K562 (cell line): Measurements from ENCODE around the gene TMC1. TPM values are rescaled to one million over a fixed set of nuclear protein-coding genes. Genes with fewer than 3 reads are reported as not detected.

Experiments used
- ATAC-seq: fragments of 200-7000 bp; cut with Tn5 transposase; 3 replicates; pipeline ENCODE4 v1.9.1; 2020; ENCODE audit warnings: moderate library complexity
- BruUV-seq: library from RNA; stranded (reverse); fragments of 400-500 nt; replicated peaks from 2 replicates; lab custom pipeline; 2021; lab: Mats Ljungman, UMichigan
- CTCF ChIA-PET: fragments of 300-600 bp; formaldehyde crosslinking; extraction: SDS; loops from one replicate; lab custom pipeline; 2021; ENCODE audit warnings: low intra/inter-chr PET ratio; lab: Yijun Ruan, JAX
- POLR2A ChIA-PET: fragments of 300-600, 350-650 bp; sonication (Branson Sonifier 250); formaldehyde crosslinking; extraction: SDS; loops from one replicate; lab custom pipeline; 2021; ENCODE audit warnings: antibody characterized with exemption, inconsistent platforms; lab: Yijun Ruan, JAX
- DNase-seq, 4 experiments: peaks; one replicate each; pipeline versions ENCODE4 v3.0.0 to v3.0.0-alpha.2; 2011 to 2018; ENCODE audit warnings: low spot score in 3 of 4, mixed read lengths in 3 of 4; ENCODE audit errors: extremely low read depth in 1 of 4
- FAIRE-seq: peaks from 2 replicates; lab custom pipeline; 2011; peaks lifted over from hg19 to GRCh38; lab: Jason Lieb, UNC
- H2AFZ ChIP-seq: 2 replicates; pipeline ENCODE4 v1.6.0; 2011; ENCODE audit warnings: low read depth, low read length, control low read depth, inconsistent platforms
- H3K27ac ChIP-seq: fragments of 200-600 bp; 3 replicates; pipeline ENCODE4 v1.8.0; 2011; ENCODE audit warnings: low read depth, mild to moderate bottlenecking, control low read depth, inconsistent platforms, low read length, moderate library complexity, mixed read lengths; ENCODE audit errors: extremely low read depth
- H3K27me3 ChIP-seq, 2 experiments: fragments of 300-600 bp in 1 of 2; 2 replicates in 1 of 2; 3 replicates in 1 of 2; pipeline versions ENCODE4 v1.6.0 to v1.8.0; 2011; ENCODE audit warnings: inconsistent platforms in 2 of 2, low read length in 2 of 2, mild to moderate bottlenecking in 1 of 2, mixed read lengths in 1 of 2, moderate library complexity in 1 of 2; ENCODE audit not compliant: control insufficient read depth in 2 of 2, insufficient read depth in 2 of 2
- H3K36me3 ChIP-seq: fragments of 300-600 bp; 3 replicates; pipeline ENCODE4 v1.8.0; 2011; ENCODE audit warnings: mild to moderate bottlenecking, low read length, inconsistent platforms; ENCODE audit not compliant: control insufficient read depth, insufficient read depth
- H3K4me1 ChIP-seq, 2 experiments: fragments of 200-600 bp in 1 of 2; replicated peaks in 1 of 2; 2 replicates in 1 of 2; 3 replicates in 1 of 2; pipeline versions ENCODE4 v1.5.1 to v1.8.0; 2011; ENCODE audit warnings: inconsistent platforms in 2 of 2, low read length in 2 of 2, mild to moderate bottlenecking in 1 of 2, mixed read lengths in 1 of 2, moderate library complexity in 1 of 2; ENCODE audit not compliant: control insufficient read depth in 2 of 2, insufficient read depth in 2 of 2
- H3K4me2 ChIP-seq: 2 replicates; pipeline ENCODE4 v1.6.1; 2011; ENCODE audit warnings: low read length, control low read depth, inconsistent platforms, mixed read lengths; ENCODE audit not compliant: insufficient read depth
- H3K4me3 ChIP-seq: fragments of 200-600 bp; sonication (generic), shearing (Covaris generic); 2 replicates; pipeline ENCODE4 v1.5.1; 2016; ENCODE audit warnings: control low read depth, inconsistent platforms
- H3K79me2 ChIP-seq: fragments of 200-600 bp; 3 replicates; pipeline ENCODE4 v1.8.0; 2011; ENCODE audit warnings: low read length, inconsistent platforms; ENCODE audit not compliant: control insufficient read depth, insufficient read depth
- H3K9ac ChIP-seq, 2 experiments: 2 replicates each; pipeline versions ENCODE4 v1.6.0 to v1.6.1; 2011; ENCODE audit warnings: low read depth in 2 of 2, low read length in 2 of 2, control low read depth in 1 of 2, inconsistent platforms in 1 of 2, mild to moderate bottlenecking in 1 of 2, mixed read lengths in 1 of 2; ENCODE audit not compliant: insufficient read depth in 1 of 2
- H3K9me1 ChIP-seq: one replicate; pipeline ENCODE4 v1.6.0; 2011; ENCODE audit warnings: inconsistent platforms, mild to moderate bottlenecking, low read length, moderate library complexity; ENCODE audit not compliant: control insufficient read depth, insufficient read depth
- H3K9me3 ChIP-seq: replicated peaks from 2 replicates; pipeline ENCODE4 v1.5.1; 2011; ENCODE audit warnings: low read depth, low read length, inconsistent platforms; ENCODE audit not compliant: control insufficient read depth, insufficient read depth
- H4K20me1 ChIP-seq: replicated peaks from 2 replicates; pipeline ENCODE4 v1.6.1; 2011; ENCODE audit warnings: low read length, inconsistent platforms, mixed read lengths; ENCODE audit not compliant: control insufficient read depth, insufficient read depth
- ATF3 ChIP-seq, 2 experiments: fragments of 450-650 bp in 1 of 2; sonication (generic) in 1 of 2; formaldehyde crosslinking in 1 of 2; IDR thresholded peaks in 1 of 2; conservative IDR thresholded peaks in 1 of 2; 2 replicates each; pipeline versions ENCODE4 v1.6.1 to v1.8.1; 2016 to 2023; ENCODE audit warnings: mild to moderate bottlenecking in 2 of 2, moderate library complexity in 2 of 2, inconsistent platforms in 1 of 2, missing genetic modification reagents in 1 of 2
- GMEB1 ChIP-seq: fragments of 250-450 bp; sonication (Bioruptor Pico); IDR thresholded peaks from 2 replicates; pipeline ENCODE4 v1.4.0; 2020; ENCODE audit warnings: mild to moderate bottlenecking
- OTX1 ChIP-seq: fragments of 450-650 bp; formaldehyde crosslinking; IDR thresholded peaks from 2 replicates; pipeline ENCODE4 v1.4.0; 2022; ENCODE audit warnings: mild to moderate bottlenecking
- PATZ1 ChIP-seq: fragments of 250-450 bp; sonication (Bioruptor Pico); IDR thresholded peaks from 2 replicates; pipeline ENCODE4 v1.5.0; 2020; ENCODE audit warnings: mild to moderate bottlenecking, borderline replicate concordance
- PHF8 ChIP-seq: fragments of 200-600 bp; sonication (generic); IDR thresholded peaks from 2 replicates; pipeline ENCODE4 v1.6.1; 2012; ENCODE audit warnings: mixed run types, mild to moderate bottlenecking, inconsistent platforms, low read length, moderate library complexity, borderline replicate concordance
- PML ChIP-seq: IDR thresholded peaks from 2 replicates; pipeline ENCODE4 v1.6.1; 2012; ENCODE audit warnings: low read length, inconsistent platforms
- TOE1 ChIP-seq, 2 experiments: fragments of 450-650 bp in 1 of 2; sonication (generic) in 1 of 2; formaldehyde crosslinking in 1 of 2; IDR thresholded peaks; 2 replicates each; pipeline versions ENCODE4 v1.7.1 to v1.8.0; 2016 to 2022; ENCODE audit warnings: borderline replicate concordance in 2 of 2, mild to moderate bottlenecking in 2 of 2, antibody characterized with exemption in 1 of 2, inconsistent platforms in 1 of 2, low read depth in 1 of 2, missing genetic modification reagents in 1 of 2, moderate library complexity in 1 of 2
- XRCC4 ChIP-seq: IDR thresholded peaks from one replicate; pipeline ENCODE4 v1.6.1; 2011; ENCODE audit not compliant: insufficient read depth, insufficient read length; ENCODE audit errors: extremely low read depth
- ZNF436 ChIP-seq: fragments of 250-450, 450-650 bp; sonication (Bioruptor Pico); formaldehyde crosslinking; IDR thresholded peaks from 2 replicates; pipeline ENCODE4 v1.7.0; 2020; ENCODE audit warnings: mild to moderate bottlenecking
- ZNF507 ChIP-seq: conservative IDR thresholded peaks from 2 replicates; pipeline ENCODE4 v1.6.1; 2017; ENCODE audit warnings: missing genetic modification characterization, missing compliant biosample characterization
- ZSCAN29 ChIP-seq: fragments of 450-650 bp; IDR thresholded peaks from 2 replicates; pipeline ENCODE4 v1.6.1; 2017
- WGBS: fragments of 100-300 bp; shearing (Covaris generic); methylation state at CpG from one replicate; pipeline ENCODE4 v1.1.6; 2016; ENCODE audit warnings: low coverage, mixed read lengths; ENCODE audit not compliant: insufficient coverage; ENCODE audit errors: missing lambda C conversion rate; 5-methylcytosine and 5-hydroxymethylcytosine counted together
- in situ Hi-C: fragments of 300-500 bp; cut with MboI; formaldehyde crosslinking; loops from 4 replicates; pipeline ENCODE4 v1.15.0; 2018; ENCODE audit warnings: inconsistent platforms, mixed read lengths
- intact Hi-C: fragments of 100-400 bp; cut with micrococcal nuclease; formaldehyde crosslinking; loops from 2 replicates; pipeline ENCODE4 v1.14.2; 2022
- polyA plus RNA-seq, 8 experiments: library from polyadenylated mRNA; depleted of rRNA in 4 of 8; stranded (reverse) in 5 of 8; unstranded in 3 of 8; fragments of >200 nt; fragmentation: Nextera tagmentation in 2 of 8; fragmentation: Illumina TruSeq in 1 of 8; extraction: Ambion mirVana in 2 of 8; extraction: Trizol in 1 of 8; gene quantifications; 2 replicates each; pipeline versions ENCODE4 v1.2.1 to v1.2.3, GENCODE V29; 2011 to 2014; ENCODE audit warnings: inconsistent platforms in 1 of 8, missing spikeins in 1 of 8
- total RNA-seq, 7 experiments: library from RNA; depleted of rRNA in 6 of 7; stranded (reverse); fragments of >200 nt in 6 of 7; fragmentation: Illumina TruSeq in 2 of 7; extraction: Trizol in 2 of 7; gene quantifications; 2 replicates each; pipeline versions ENCODE4 v1.2.1 to v1.2.3, GENCODE V29; 2011 to 2021; ENCODE audit warnings: low replicate concordance in 1 of 7
- TF ChIP-seq, protein P1 (sequence below): fragments of 450-650 bp; IDR thresholded peaks from 2 replicates; pipeline ENCODE4 v1.6.1; 2016

Gene TMC1
- total and polyA plus RNA-seq, 9 of the 15 experiments (the other 6 are each of a cell fraction or from before 2014, with no cell fraction given) = 0.10 to 0.15 TPM; not detected in 7

DNA sequence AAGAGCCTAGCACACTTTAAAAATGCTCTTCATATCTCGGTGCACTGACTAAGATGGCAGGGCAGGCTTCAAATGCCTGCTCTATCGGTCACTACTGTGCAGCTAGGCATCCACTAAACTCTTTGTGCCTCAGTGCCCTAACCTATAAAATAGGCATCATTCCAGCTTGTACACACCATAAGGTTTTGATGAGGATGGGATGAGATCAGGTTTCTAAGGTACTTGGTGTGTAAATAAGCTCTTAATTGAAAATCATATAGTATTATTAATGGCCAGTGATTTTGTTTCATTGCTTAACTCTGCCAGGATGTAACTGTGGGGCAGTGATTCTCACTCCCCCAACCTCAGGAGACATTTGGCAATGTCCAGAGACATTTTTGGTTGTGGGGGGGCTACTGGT lies 352.9 kb downstream of the TMC1 start:
- WGBS = 78% methylated on average over 2 of the region's 2 CpGs
- no peaks in the 10 kb centered on the region for H3K36me3 ChIP-seq
- in situ Hi-C loops = no loop called here
- ChIA-PET CTCF (no interaction called here), POLR2A (no interaction called here)
- H3K27me3 ChIP-seq = no peaks in the 10 kb centered on the region
- no peak overlapping the region for H3K27ac ChIP-seq
- H3K4me2 ChIP-seq = no peak overlapping the region
- H3K9me3 ChIP-seq = no peaks in the 10 kb centered on the region
- FAIRE-seq (no peak), ATAC-seq (no peak), DNase-seq (no peak)
- H3K4me3 ChIP-seq = no peak overlapping the region
- no peaks in the 10 kb centered on the region for H3K9me1 ChIP-seq
- no peak overlapping the region for H3K9ac ChIP-seq
- BruUV-seq = no TSS peak
- no peaks in the 10 kb centered on the region for H3K79me2 ChIP-seq
- H2AFZ ChIP-seq = peak overlapping the region; percentile 63; the same call in 1 of the 2 replicates
- intact Hi-C loops = loop anchor here (5.0 kb wide), 1 partner anchor 328 kb away; no protein-coding TSS in a partner anchor
- no peaks in the 10 kb centered on the region; a peak in 1 of 5 replicates for H3K4me1 ChIP-seq
- H4K20me1 ChIP-seq = no peaks in the 10 kb centered on the region
- TF ChIP-seq PML (no peak), PHF8 (no peak), ZNF436 (no peak), OTX1 (CRISPR knock-in tag) (no peak), PATZ1 (no peak), ZSCAN29 (no peak), ATF3 (IDR thresholded peaks at IDR 0.05) (no peak), ATF3 (CRISPR knock-in tag; conservative IDR thresholded peaks at IDR 0.05) (no peak), XRCC4 (no peak), ZNF507 (tag) (no peak), GMEB1 (CRISPR knock-in tag) (no peak), TOE1 (IDR thresholded peaks at IDR 0.05; ENCODE audit: borderline replicate concordance) (no peak), TOE1 (CRISPR knock-in tag; IDR thresholded peaks at IDR 0.05; ENCODE audit: borderline replicate concordance, low read depth) (no peak)
- TF ChIP-seq, protein P1, sequence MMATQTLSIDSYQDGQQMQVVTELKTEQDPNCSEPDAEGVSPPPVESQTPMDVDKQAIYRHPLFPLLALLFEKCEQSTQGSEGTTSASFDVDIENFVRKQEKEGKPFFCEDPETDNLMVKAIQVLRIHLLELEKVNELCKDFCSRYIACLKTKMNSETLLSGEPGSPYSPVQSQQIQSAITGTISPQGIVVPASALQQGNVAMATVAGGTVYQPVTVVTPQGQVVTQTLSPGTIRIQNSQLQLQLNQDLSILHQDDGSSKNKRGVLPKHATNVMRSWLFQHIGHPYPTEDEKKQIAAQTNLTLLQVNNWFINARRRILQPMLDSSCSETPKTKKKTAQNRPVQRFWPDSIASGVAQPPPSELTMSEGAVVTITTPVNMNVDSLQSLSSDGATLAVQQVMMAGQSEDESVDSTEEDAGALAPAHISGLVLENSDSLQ = no peak
